Sigmoid colon (tissue), 4 donors: Measurements from ENCODE around the gene SUMF2.

ENCODE experiments used
- EP300 ChIP-seq, 4 donors: sonication (generic); formaldehyde crosslinking; IDR thresholded peaks; one replicate each; pipeline ENCODE4 v1.6.1; 2017; ENCODE audit warnings: antibody characterized with exemption in 4 of 4
- POLR2A ChIP-seq, 2 donors: fragments of 450-650 bp; IDR thresholded peaks; one replicate each; pipeline ENCODE4 v1.6.1; 2016; ENCODE audit warnings: antibody characterized with exemption in 2 of 2, mild to moderate bottlenecking in 2 of 2, moderate library complexity in 2 of 2
- POLR2AphosphoS5 ChIP-seq, 4 donors: sonication (generic); formaldehyde crosslinking; IDR thresholded peaks; one replicate each; pipeline ENCODE4 v1.6.1; 2017; ENCODE audit warnings: antibody characterized with exemption in 4 of 4
- TF ChIP-seq, protein P1 (sequence below), 4 experiments: fragments of 450-650 bp in 3 of 4; fragments of 200-600 bp in 1 of 4; IDR thresholded peaks; one replicate each; pipeline ENCODE4 v1.5.1; 2016 to 2019; ENCODE audit warnings: antibody characterized with exemption in 4 of 4, mild to moderate bottlenecking in 3 of 4, moderate library complexity in 2 of 4

DNA sequence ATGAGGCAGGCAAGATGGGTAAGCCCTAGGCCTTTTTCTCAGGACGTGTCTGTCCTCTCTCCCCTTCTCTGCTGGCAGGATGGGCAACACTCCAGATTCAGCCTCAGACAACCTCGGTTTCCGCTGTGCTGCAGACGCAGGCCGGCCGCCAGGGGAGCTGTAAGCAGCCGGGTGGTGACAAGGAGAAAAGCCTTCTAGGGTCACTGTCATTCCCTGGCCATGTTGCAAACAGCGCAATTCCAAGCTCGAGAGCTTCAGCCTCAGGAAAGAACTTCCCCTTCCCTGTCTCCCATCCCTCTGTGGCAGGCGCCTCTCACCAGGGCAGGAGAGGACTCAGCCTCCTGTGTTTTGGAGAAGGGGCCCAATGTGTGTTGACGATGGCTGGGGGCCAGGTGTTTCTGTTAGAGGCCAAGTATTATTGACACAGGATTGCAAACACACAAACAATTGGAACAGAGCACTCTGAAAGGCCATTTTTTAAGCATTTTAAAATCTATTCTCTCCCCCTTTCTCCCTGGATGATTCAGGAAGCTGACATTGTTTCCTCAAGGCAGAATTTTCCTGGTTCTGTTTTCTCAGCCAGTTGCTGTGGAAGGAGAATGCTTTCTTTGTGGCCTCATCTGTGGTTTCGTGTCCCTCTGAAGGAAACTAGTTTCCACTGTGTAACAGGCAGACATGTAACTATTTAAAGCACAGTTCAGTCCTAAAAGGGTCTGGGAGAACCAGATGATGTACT lies 15.5 kb downstream of the SUMF2 start:
- TF ChIP-seq, protein P1, sequence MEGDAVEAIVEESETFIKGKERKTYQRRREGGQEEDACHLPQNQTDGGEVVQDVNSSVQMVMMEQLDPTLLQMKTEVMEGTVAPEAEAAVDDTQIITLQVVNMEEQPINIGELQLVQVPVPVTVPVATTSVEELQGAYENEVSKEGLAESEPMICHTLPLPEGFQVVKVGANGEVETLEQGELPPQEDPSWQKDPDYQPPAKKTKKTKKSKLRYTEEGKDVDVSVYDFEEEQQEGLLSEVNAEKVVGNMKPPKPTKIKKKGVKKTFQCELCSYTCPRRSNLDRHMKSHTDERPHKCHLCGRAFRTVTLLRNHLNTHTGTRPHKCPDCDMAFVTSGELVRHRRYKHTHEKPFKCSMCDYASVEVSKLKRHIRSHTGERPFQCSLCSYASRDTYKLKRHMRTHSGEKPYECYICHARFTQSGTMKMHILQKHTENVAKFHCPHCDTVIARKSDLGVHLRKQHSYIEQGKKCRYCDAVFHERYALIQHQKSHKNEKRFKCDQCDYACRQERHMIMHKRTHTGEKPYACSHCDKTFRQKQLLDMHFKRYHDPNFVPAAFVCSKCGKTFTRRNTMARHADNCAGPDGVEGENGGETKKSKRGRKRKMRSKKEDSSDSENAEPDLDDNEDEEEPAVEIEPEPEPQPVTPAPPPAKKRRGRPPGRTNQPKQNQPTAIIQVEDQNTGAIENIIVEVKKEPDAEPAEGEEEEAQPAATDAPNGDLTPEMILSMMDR (IDR thresholded peaks at IDR 0.05): peak; percentile 69 to 80 (median 76)
- TF ChIP-seq POLR2A (IDR thresholded peaks at IDR 0.05): no peak
- TF ChIP-seq EP300 (IDR thresholded peaks at IDR 0.05): no peak
- peak in 3 of 4 donors; percentile 53 to 67 (median 58) for TF ChIP-seq POLR2AphosphoS5 (IDR thresholded peaks at IDR 0.05)
